ENCODE measurements around the gene ANKRD22. TPM values are rescaled to one million over a fixed set of nuclear protein-coding genes. Genes with fewer than 3 reads are reported as not detected.

The ANKRD22 gene
- total RNA-seq, 1 donor from 2014 or later = not detected

- Histone ChIP-seq H3K9me3 (ENCODE audit: insufficient read depth, low read depth, low read length) (no peaks in the 10 kb centered on the region), H3K79me2 (ENCODE audit: insufficient read depth, low read length) (no peaks in the 10 kb centered on the region), H3K27me3 (ENCODE audit: insufficient read depth, low read length) (no peaks in the 10 kb centered on the region), H3K27ac (ENCODE audit: low read depth, low read length) (no peak overlapping the region), H3K4me3 (ENCODE audit: insufficient read depth, low read depth, low read length) (no peak overlapping the region), H2AFZ (ENCODE audit: low read depth, low read length) (no peak overlapping the region), H3K9ac (ENCODE audit: low read length) (no peak overlapping the region), H3K36me3 (ENCODE audit: insufficient read depth, low read length) (no peaks in the 10 kb centered on the region), H3K4me2 (ENCODE audit: low read length) (no peak overlapping the region), H3K4me1 (ENCODE audit: insufficient read depth, low read length) (no peaks in the 10 kb centered on the region), H4K20me1 (ENCODE audit: insufficient read depth, low read length) (no peaks in the 10 kb centered on the region)
- DNase-seq (ENCODE audit: low read depth) = no peak
- Mint-ChIP-seq H3K4me3 (ENCODE audit: unreplicated experiment) (no peak overlapping the region), H3K4me1 (ENCODE audit: low read depth, unreplicated experiment) (no peaks in the 10 kb centered on the region), H3K27ac (ENCODE audit: unreplicated experiment) (no peak overlapping the region), H3K27me3 (ENCODE audit: low read depth, unreplicated experiment) (peaks cover 2% of the 10 kb centered on the region), H3K36me3 (ENCODE audit: low read depth, unreplicated experiment) (no peaks in the 10 kb centered on the region), H3K9me3 (ENCODE audit: unreplicated experiment) (no peaks in the 10 kb centered on the region)
- no peak for FAIRE-seq
- no peak for TF ChIP-seq EZH2 (IDR thresholded peaks at IDR 0.05; ENCODE audit: insufficient read depth, low read length)
- TF ChIP-seq CTCF (IDR thresholded peaks at IDR 0.05; ENCODE audit: insufficient read depth, low read depth, low read length) = no peak
Measured at GRCh38 chr10:88826388-88826787, 25.3 kb downstream of the ANKRD22 start.

GRCh38 chr10:88820748-88821401 lies 30.8 kb downstream of the ANKRD22 start:
- peak; percentile 51 for DNase-seq (ENCODE audit: low read depth)
- H3K9ac ChIP-seq (ENCODE audit: low read length) = no peak overlapping the region
- no peaks in the 10 kb centered on the region for H3K36me3 ChIP-seq (ENCODE audit: insufficient read depth, low read length)
- no peak overlapping the region for H3K4me3 ChIP-seq (ENCODE audit: insufficient read depth, low read depth, low read length)
- H4K20me1 ChIP-seq (ENCODE audit: insufficient read depth, low read length) = no peaks in the 10 kb centered on the region
- peak; percentile 5 for FAIRE-seq
- H3K4me1 ChIP-seq (ENCODE audit: insufficient read depth, low read length) = no peaks in the 10 kb centered on the region
- Mint-ChIP-seq H3K36me3 (ENCODE audit: low read depth, unreplicated experiment) (no peaks in the 10 kb centered on the region), H3K27ac (ENCODE audit: unreplicated experiment) (no peak overlapping the region), H3K4me3 (ENCODE audit: unreplicated experiment) (no peak overlapping the region), H3K27me3 (ENCODE audit: low read depth, unreplicated experiment) (no peaks in the 10 kb centered on the region), H3K9me3 (ENCODE audit: unreplicated experiment) (no peaks in the 10 kb centered on the region), H3K4me1 (ENCODE audit: low read depth, unreplicated experiment) (no peaks in the 10 kb centered on the region)
- H3K79me2 ChIP-seq (ENCODE audit: insufficient read depth, low read length) = no peaks in the 10 kb centered on the region
- H3K9me3 ChIP-seq (ENCODE audit: insufficient read depth, low read depth, low read length) = no peaks in the 10 kb centered on the region
- no peaks in the 10 kb centered on the region for H3K27me3 ChIP-seq (ENCODE audit: insufficient read depth, low read length)
- no peak for TF ChIP-seq CTCF (IDR thresholded peaks at IDR 0.05; ENCODE audit: insufficient read depth, low read depth, low read length)
- TF ChIP-seq EZH2 (IDR thresholded peaks at IDR 0.05; ENCODE audit: insufficient read depth, low read length) = no peak
- no peak overlapping the region for H3K4me2 ChIP-seq (ENCODE audit: low read length)
- no peak overlapping the region for H2AFZ ChIP-seq (ENCODE audit: low read depth, low read length)
- H3K27ac ChIP-seq (ENCODE audit: low read depth, low read length) = no peak overlapping the region

DNA sequence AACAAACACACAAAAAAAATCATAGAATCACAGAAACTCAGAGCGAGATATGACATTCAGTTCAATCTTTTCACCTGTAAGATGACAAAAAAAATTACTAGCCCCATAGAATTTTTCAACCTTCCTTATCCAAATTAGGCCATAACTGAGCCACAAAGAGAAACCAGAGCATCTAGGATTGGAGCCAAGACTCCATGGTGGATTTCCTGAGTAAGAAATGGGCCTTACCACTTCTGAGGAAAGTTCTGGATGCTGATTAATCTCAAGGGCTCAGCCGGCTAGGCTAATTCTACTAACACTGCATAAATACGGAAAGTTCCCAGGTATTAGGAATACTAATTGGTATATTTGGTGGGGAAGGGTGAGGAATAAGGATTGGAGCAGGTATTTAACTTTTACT lies 32.4 kb downstream of the ANKRD22 start:
- no peaks in the 10 kb centered on the region for H3K9me3 ChIP-seq (ENCODE audit: insufficient read depth, low read depth, low read length)
- H3K4me2 ChIP-seq (ENCODE audit: low read length) = no peak overlapping the region
- no peaks in the 10 kb centered on the region for H3K4me1 Mint-ChIP-seq (ENCODE audit: low read depth, unreplicated experiment)
- no peak overlapping the region for H3K9ac ChIP-seq (ENCODE audit: low read length)
- FAIRE-seq = no peak
- no peak overlapping the region for H3K4me3 Mint-ChIP-seq (ENCODE audit: unreplicated experiment)
- H3K27ac ChIP-seq (ENCODE audit: low read depth, low read length) = no peak overlapping the region
- H3K79me2 ChIP-seq (ENCODE audit: insufficient read depth, low read length) = no peaks in the 10 kb centered on the region
- peak; percentile 70 for DNase-seq (ENCODE audit: low read depth)
- H3K36me3 Mint-ChIP-seq (ENCODE audit: low read depth, unreplicated experiment) = no peaks in the 10 kb centered on the region
- H3K27ac Mint-ChIP-seq (ENCODE audit: unreplicated experiment) = no peak overlapping the region
- H3K27me3 ChIP-seq (ENCODE audit: insufficient read depth, low read length) = no peaks in the 10 kb centered on the region
- TF ChIP-seq EZH2 (IDR thresholded peaks at IDR 0.05; ENCODE audit: insufficient read depth, low read length) (no peak), CTCF (IDR thresholded peaks at IDR 0.05; ENCODE audit: insufficient read depth, low read depth, low read length) (no peak)
- H3K9me3 Mint-ChIP-seq (ENCODE audit: unreplicated experiment) = no peaks in the 10 kb centered on the region
- H3K36me3 ChIP-seq (ENCODE audit: insufficient read depth, low read length) = no peaks in the 10 kb centered on the region
- H3K4me3 ChIP-seq (ENCODE audit: insufficient read depth, low read depth, low read length) = no peak overlapping the region
- no peaks in the 10 kb centered on the region for H4K20me1 ChIP-seq (ENCODE audit: insufficient read depth, low read length)
- H3K4me1 ChIP-seq (ENCODE audit: insufficient read depth, low read length) = no peaks in the 10 kb centered on the region
- H2AFZ ChIP-seq (ENCODE audit: low read depth, low read length) = no peak overlapping the region
- no peaks in the 10 kb centered on the region for H3K27me3 Mint-ChIP-seq (ENCODE audit: low read depth, unreplicated experiment)
